Bronchial epithelial cell (primary cell): Measurements from ENCODE around the gene C5orf63. TPM values are rescaled to one million over a fixed set of nuclear protein-coding genes. Genes with fewer than 3 reads are reported as not detected.
"Not testable (repeated sequence)": the region's sequence is repeated elsewhere in the genome, so short reads cannot be mapped to it uniquely, and the experiment has no call there.

Experiments
- DNase-seq: peaks from one replicate; pipeline ENCODE4 v3.0.0-alpha.2; 2010; ENCODE audit warnings: low read depth
- FAIRE-seq: peaks from 2 replicates; lab custom pipeline; 2011; peaks lifted over from hg19 to GRCh38; lab: Jason Lieb, UNC
- H3K27me3 ChIP-seq: 2 replicates; pipeline ENCODE4 v1.5.1; 2011; ENCODE audit warnings: low read length; ENCODE audit not compliant: control insufficient read depth, insufficient read depth
- H3K36me3 ChIP-seq: 2 replicates; pipeline ENCODE4 v1.5.1; 2011; ENCODE audit warnings: low read length; ENCODE audit not compliant: control insufficient read depth, insufficient read depth
- H3K4me3 ChIP-seq: 2 replicates; pipeline ENCODE4 v1.5.1; 2011; ENCODE audit warnings: mild to moderate bottlenecking, low read depth, low read length, control low read depth
- total RNA-seq: library from RNA; depleted of rRNA; stranded (reverse); fragments of >200 nt; gene quantifications from 2 replicates; pipeline ENCODE4 v1.2.1, GENCODE V29; 2014
- TF ChIP-seq, protein P1 (sequence below): IDR thresholded peaks from 2 replicates; pipeline ENCODE4 v1.5.1; 2011; ENCODE audit warnings: mild to moderate bottlenecking, moderate library complexity, low read length, control low read depth, inconsistent platforms; ENCODE audit not compliant: insufficient read depth, severe bottlenecking

C5orf63 gene
- total RNA-seq, 1 donor from 2014 or later = 4.5 TPM

DNA sequence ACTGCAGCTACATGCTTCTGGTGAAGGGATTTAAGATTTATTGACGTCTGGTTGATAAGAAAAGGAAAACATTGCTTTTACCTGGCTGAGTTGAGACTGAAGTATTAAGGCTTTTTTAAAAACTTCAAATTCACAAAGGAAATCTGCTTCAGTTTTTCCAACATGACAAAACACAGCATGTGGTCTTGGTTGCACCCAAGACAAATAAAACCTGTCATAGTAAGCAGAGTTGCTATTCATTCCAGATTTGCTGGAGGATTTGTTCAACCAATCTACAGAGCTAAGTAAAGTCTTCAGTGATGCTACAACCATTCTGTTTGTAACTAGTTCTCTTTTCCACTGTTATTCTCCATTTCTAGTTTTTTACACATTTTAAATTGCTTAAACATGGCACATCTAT is 11.3 kb downstream of the C5orf63 start:
- Histone ChIP-seq H3K27me3 (no peaks in the 10 kb centered on the region), H3K36me3 (no peaks in the 10 kb centered on the region), H3K4me3 (no peak overlapping the region)
- TF ChIP-seq, protein P1, sequence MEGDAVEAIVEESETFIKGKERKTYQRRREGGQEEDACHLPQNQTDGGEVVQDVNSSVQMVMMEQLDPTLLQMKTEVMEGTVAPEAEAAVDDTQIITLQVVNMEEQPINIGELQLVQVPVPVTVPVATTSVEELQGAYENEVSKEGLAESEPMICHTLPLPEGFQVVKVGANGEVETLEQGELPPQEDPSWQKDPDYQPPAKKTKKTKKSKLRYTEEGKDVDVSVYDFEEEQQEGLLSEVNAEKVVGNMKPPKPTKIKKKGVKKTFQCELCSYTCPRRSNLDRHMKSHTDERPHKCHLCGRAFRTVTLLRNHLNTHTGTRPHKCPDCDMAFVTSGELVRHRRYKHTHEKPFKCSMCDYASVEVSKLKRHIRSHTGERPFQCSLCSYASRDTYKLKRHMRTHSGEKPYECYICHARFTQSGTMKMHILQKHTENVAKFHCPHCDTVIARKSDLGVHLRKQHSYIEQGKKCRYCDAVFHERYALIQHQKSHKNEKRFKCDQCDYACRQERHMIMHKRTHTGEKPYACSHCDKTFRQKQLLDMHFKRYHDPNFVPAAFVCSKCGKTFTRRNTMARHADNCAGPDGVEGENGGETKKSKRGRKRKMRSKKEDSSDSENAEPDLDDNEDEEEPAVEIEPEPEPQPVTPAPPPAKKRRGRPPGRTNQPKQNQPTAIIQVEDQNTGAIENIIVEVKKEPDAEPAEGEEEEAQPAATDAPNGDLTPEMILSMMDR = no peak
- DNase-seq (no peak), FAIRE-seq (no peak)

- Histone ChIP-seq H3K27me3 (no peaks in the 10 kb centered on the region), H3K36me3 (no peaks in the 10 kb centered on the region), H3K4me3 (no peak overlapping the region)
- no peak for FAIRE-seq
- DNase-seq = no peak
- TF ChIP-seq, protein P1 = no peak
These were observed 11.8 kb downstream of the C5orf63 start for GRCh38 chr5:127061537-127061936.

DNA sequence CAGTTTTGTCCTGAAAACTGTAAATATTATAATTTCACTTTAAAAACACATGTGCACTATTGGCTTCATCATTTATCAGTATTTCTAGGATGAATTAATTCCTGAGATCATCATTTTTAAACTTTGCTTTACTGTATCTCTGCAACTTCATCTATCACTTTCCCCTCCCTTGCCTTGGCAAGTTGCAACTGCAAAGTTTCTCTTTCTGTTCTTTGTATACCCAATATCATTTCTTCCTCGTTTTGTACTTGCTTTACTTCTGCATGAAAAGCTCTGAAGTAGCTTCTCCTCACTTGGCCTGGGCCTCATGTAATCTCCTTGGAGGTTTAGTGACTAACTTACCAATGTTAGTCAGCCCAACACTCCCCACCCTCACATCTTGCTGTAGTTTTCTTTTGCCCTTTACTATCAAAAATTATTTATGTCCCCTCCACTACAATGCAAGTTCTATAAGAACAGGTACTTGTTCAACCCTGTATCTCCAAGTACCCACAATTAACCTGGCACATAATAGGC is 12.8 kb downstream of the C5orf63 start:
- FAIRE-seq = no peak
- Histone ChIP-seq H3K36me3 (peaks cover 2% of the 10 kb centered on the region), H3K4me3 (no peak overlapping the region), H3K27me3 (no peaks in the 10 kb centered on the region)
- TF ChIP-seq, protein P1 = no peak
- DNase-seq = no peak

- TF ChIP-seq, protein P1 = no peak
- H3K36me3 ChIP-seq = peaks cover 2% of the 10 kb centered on the region
- DNase-seq (no peak), FAIRE-seq (no peak)
- no peaks in the 10 kb centered on the region for H3K27me3 ChIP-seq
- H3K4me3 ChIP-seq = no peak overlapping the region
These were observed 16.4 kb downstream of the C5orf63 start for GRCh38 chr5:127056896-127057295.

- no peak for FAIRE-seq
- TF ChIP-seq, protein P1 = no peak
- Histone ChIP-seq H3K27me3 (no peaks in the 10 kb centered on the region), H3K36me3 (peaks cover 2% of the 10 kb centered on the region), H3K4me3 (no peak overlapping the region)
- DNase-seq = no peak
These were observed 17.2 kb downstream of the C5orf63 start for GRCh38 chr5:127055880-127056653.

- H3K27me3 ChIP-seq, H3K4me3 ChIP-seq, DNase-seq, H3K36me3 ChIP-seq, FAIRE-seq: not testable (repeated sequence)
These were observed 19.8 kb downstream of the C5orf63 start for GRCh38 chr5:127053551-127053950.
